Fibroblast of mammary gland (primary cell): ENCODE measurements around the gene VAV1.

Experiments used
- DNase-seq: peaks from one replicate; pipeline ENCODE4 v3.0.0-alpha.2; 2010; ENCODE audit warnings: low read depth
- H3K4me3 ChIP-seq: 2 replicates; pipeline ENCODE4 v1.5.1; 2011; ENCODE audit warnings: low read depth, mild to moderate bottlenecking, low read length, moderate library complexity; ENCODE audit not compliant: control insufficient read depth
- CTCF ChIP-seq: conservative IDR thresholded peaks from 2 replicates; pipeline ENCODE4 v1.5.1; 2011; ENCODE audit warnings: low read depth, low read length, inconsistent platforms; ENCODE audit not compliant: control insufficient read depth, insufficient read depth

The VAV1 gene

DNA sequence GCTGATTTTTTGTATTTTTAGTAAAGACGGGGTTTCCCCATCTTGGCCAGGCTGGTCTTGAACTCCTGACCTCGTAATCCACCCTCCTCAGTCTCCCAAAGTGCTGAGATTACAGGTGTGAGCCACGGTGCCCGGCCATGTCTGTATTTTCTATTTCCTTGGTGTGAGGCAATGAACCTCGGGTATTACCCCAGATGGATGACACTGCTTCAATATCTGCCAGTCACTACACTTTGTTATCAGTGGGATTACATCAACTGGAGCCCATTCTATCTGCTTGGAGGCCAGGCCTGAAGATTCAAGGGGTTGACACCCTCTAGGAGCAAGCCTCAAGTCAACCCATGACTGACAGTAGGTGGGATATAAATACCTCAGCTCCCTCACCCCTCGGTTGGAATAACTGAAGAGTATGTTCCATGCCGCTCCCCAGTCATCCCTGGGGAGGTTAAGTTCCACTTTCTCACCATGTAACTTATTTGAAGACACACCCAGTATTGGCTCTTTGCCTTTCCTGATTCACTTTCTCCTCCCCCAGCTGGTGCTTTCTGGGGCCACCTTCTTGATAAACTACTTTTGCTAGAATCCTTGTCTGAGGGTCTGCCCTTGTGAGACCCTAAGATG, 113.9 kb downstream of the VAV1 start:
- DNase-seq: no peak

GRCh38 chr19:6887316-6887715, 114.8 kb downstream of the VAV1 start, which contains the start of gene ADGRE1:
Gene ADGRE1, plus strand, starts transcription at chr19:6887579. Its CDS starts 30 bp downstream, at chr19:6887609.
- no peak within 1 kb of the TSS for H3K4me3 ChIP-seq
- DNase-seq: no peak
- TF ChIP-seq CTCF: no peak

More for the DNA sequence above, 113.9 kb downstream of the VAV1 start:
- H3K4me3 ChIP-seq: no peak overlapping the region
- no peak for TF ChIP-seq CTCF

GRCh38 chr19:6888967-6889366, 116.5 kb downstream of the VAV1 start:
- no peak overlapping the region for H3K4me3 ChIP-seq
- TF ChIP-seq CTCF: no peak
- DNase-seq: no peak

GRCh38 chr19:6890401-6890913, 117.9 kb downstream of the VAV1 start:
- H3K4me3 ChIP-seq: no peak overlapping the region
- DNase-seq: no peak
- no peak for TF ChIP-seq CTCF

GRCh38 chr19:6890938-6891337, 118.4 kb downstream of the VAV1 start:
- no peak overlapping the region for H3K4me3 ChIP-seq
- TF ChIP-seq CTCF: no peak
- no peak for DNase-seq

- DNase-seq: no peak
- no peak for TF ChIP-seq CTCF
- H3K4me3 ChIP-seq: no peak overlapping the region
Measured at GRCh38 chr19:6891761-6892385, 119.4 kb downstream of the VAV1 start.
